H9 (cell line): Measurements from ENCODE around the gene GALNT10. TPM values are rescaled to one million over a fixed set of nuclear protein-coding genes. Genes with fewer than 3 reads are reported as not detected.

Experiments used
- DNase-seq: peaks from one replicate; pipeline ENCODE4 v3.0.0-alpha.2; 2017
- H2AFZ ChIP-seq: one replicate; pipeline ENCODE4 v1.6.1; 2013; ENCODE audit warnings: mild to moderate bottlenecking, low read length, control low read depth, moderate library complexity
- H2AK5ac ChIP-seq: 2 replicates; pipeline ENCODE4 v1.6.1; 2013; ENCODE audit warnings: low read length, control low read depth, mixed read lengths; ENCODE audit not compliant: insufficient read length
- H2BK120ac ChIP-seq: one replicate; pipeline ENCODE4 v1.6.1; 2013; ENCODE audit warnings: low read depth, mild to moderate bottlenecking, low read length, control low read depth, inconsistent platforms; ENCODE audit not compliant: poor library complexity, severe bottlenecking
- H2BK12ac ChIP-seq: 2 replicates; pipeline ENCODE4 v1.6.1; 2013; ENCODE audit warnings: low read length, control low read depth, mixed read lengths, low read depth; ENCODE audit not compliant: insufficient read length
- H2BK15ac ChIP-seq: 2 replicates; pipeline ENCODE4 v1.6.1; 2013; ENCODE audit warnings: low read depth, low read length, control low read depth
- H2BK20ac ChIP-seq: one replicate; pipeline ENCODE4 v1.6.1; 2013; ENCODE audit warnings: low read depth, mild to moderate bottlenecking, low read length, control low read depth, inconsistent platforms; ENCODE audit not compliant: poor library complexity, severe bottlenecking
- H2BK5ac ChIP-seq: 2 replicates; pipeline ENCODE4 v1.6.1; 2013; ENCODE audit warnings: low read length, control low read depth, mixed read lengths; ENCODE audit not compliant: insufficient read length
- H3K14ac ChIP-seq: 2 replicates; pipeline ENCODE4 v1.6.1; 2013; ENCODE audit warnings: low read length, control low read depth; ENCODE audit not compliant: insufficient read depth
- H3K18ac ChIP-seq: 2 replicates; pipeline ENCODE4 v1.6.1; 2013; ENCODE audit warnings: low read depth, mild to moderate bottlenecking, mixed read lengths, low read length, control low read depth; ENCODE audit not compliant: insufficient read length
- H3K23ac ChIP-seq: 2 replicates; pipeline ENCODE4 v1.6.1; 2013; ENCODE audit warnings: low read length, control low read depth, mixed read lengths, low read depth; ENCODE audit not compliant: insufficient read length
- H3K23me2 ChIP-seq: 2 replicates; pipeline ENCODE4 v1.6.1; 2013; ENCODE audit warnings: low read depth, mild to moderate bottlenecking, mixed read lengths, low read length, control low read depth; ENCODE audit not compliant: insufficient read length, poor library complexity, severe bottlenecking
- H3K27ac ChIP-seq: 2 replicates; pipeline ENCODE4 v1.5.1; 2013; ENCODE audit warnings: low read length, control low read depth, mixed read lengths, low read depth; ENCODE audit not compliant: insufficient read length
- H3K27me3 ChIP-seq: 2 replicates; pipeline ENCODE4 v1.6.1; 2013; ENCODE audit warnings: low read length, control low read depth, inconsistent platforms; ENCODE audit not compliant: insufficient read depth
- H3K4ac ChIP-seq: 2 replicates; pipeline ENCODE4 v1.6.1; 2013; ENCODE audit warnings: low read depth, mild to moderate bottlenecking, control low read depth, inconsistent platforms, low read length, moderate library complexity
- H3K4me1 ChIP-seq: 2 replicates; pipeline ENCODE4 v1.6.1; 2013; ENCODE audit warnings: low read length, control low read depth, inconsistent platforms; ENCODE audit not compliant: insufficient read depth
- H3K4me2 ChIP-seq: 2 replicates; pipeline ENCODE4 v1.6.1; 2013; ENCODE audit warnings: low read length, control low read depth, mixed read lengths; ENCODE audit not compliant: insufficient read length, insufficient read depth
- H3K56ac ChIP-seq: 2 replicates; pipeline ENCODE4 v1.6.1; 2013; ENCODE audit warnings: low read depth, mild to moderate bottlenecking, mixed read lengths, low read length, control low read depth; ENCODE audit not compliant: insufficient read length
- H3K79me1 ChIP-seq: 2 replicates; pipeline ENCODE4 v1.6.1; 2013; ENCODE audit warnings: low read depth, mild to moderate bottlenecking, moderate library complexity, low read length, control low read depth, inconsistent platforms; ENCODE audit not compliant: insufficient read depth, poor library complexity, severe bottlenecking
- H3K79me2 ChIP-seq: 2 replicates; pipeline ENCODE4 v1.6.1; 2013; ENCODE audit warnings: low read length, control low read depth, inconsistent platforms; ENCODE audit not compliant: insufficient read depth
- H3K9ac ChIP-seq: 2 replicates; pipeline ENCODE4 v1.6.1; 2013; ENCODE audit warnings: low read length, control low read depth, mixed read lengths; ENCODE audit not compliant: insufficient read length; ENCODE audit errors: extremely low read depth
- H3K9me3 ChIP-seq: one replicate; pipeline ENCODE4 v1.6.1; 2013; ENCODE audit warnings: low read depth, low read length, inconsistent platforms; ENCODE audit not compliant: control insufficient read depth
- H3T11ph ChIP-seq: one replicate; pipeline ENCODE4 v1.6.1; 2013; ENCODE audit warnings: mild to moderate bottlenecking, low read length, control low read depth, inconsistent platforms
- H4K20me1 ChIP-seq: one replicate; pipeline ENCODE4 v1.6.1; 2013; ENCODE audit not compliant: control insufficient read depth, insufficient read length, insufficient read depth
- H4K5ac ChIP-seq: 2 replicates; pipeline ENCODE4 v1.6.1; 2013; ENCODE audit warnings: low read depth, mild to moderate bottlenecking, mixed read lengths, low read length, control low read depth; ENCODE audit not compliant: insufficient read length
- H4K8ac ChIP-seq: replicated peaks from 2 replicates; pipeline ENCODE4 v1.6.1; 2013; ENCODE audit warnings: low read length, control low read depth, mixed read lengths, low read depth; ENCODE audit not compliant: insufficient read length
- H4K91ac ChIP-seq: 2 replicates; pipeline ENCODE4 v1.6.1; 2013; ENCODE audit warnings: low read depth, mild to moderate bottlenecking, moderate library complexity, mixed read lengths, low read length, control low read depth; ENCODE audit not compliant: insufficient read length
- H3K27ac Mint-ChIP-seq, 3 experiments: 2 replicates in 2 of 3; 3 replicates in 1 of 3; pipeline ENCODE4 v1.8.0; 2020 to 2021; ENCODE audit warnings: mixed read lengths in 3 of 3, mild to moderate bottlenecking in 1 of 3, moderate library complexity in 1 of 3
- H3K27me3 Mint-ChIP-seq: 2 replicates; pipeline ENCODE4 v1.8.0; 2021; ENCODE audit warnings: low read depth, mild to moderate bottlenecking, moderate library complexity, mixed read lengths
- H3K36me3 Mint-ChIP-seq, 3 experiments: 2 replicates in 2 of 3; 3 replicates in 1 of 3; pipeline ENCODE4 v1.8.0; 2020 to 2021; ENCODE audit warnings: low read depth in 3 of 3, mixed read lengths in 3 of 3; ENCODE audit not compliant: insufficient read depth in 1 of 3
- H3K4me1 Mint-ChIP-seq, 2 experiments: 2 replicates each; pipeline ENCODE4 v1.8.0; 2020; ENCODE audit warnings: mixed read lengths in 2 of 2
- H3K4me3 Mint-ChIP-seq, 2 experiments: 2 replicates in 1 of 2; 3 replicates in 1 of 2; pipeline ENCODE4 v1.8.0; 2020 to 2021; ENCODE audit warnings: mild to moderate bottlenecking in 2 of 2, mixed read lengths in 2 of 2, moderate library complexity in 1 of 2
- H3K9me3 Mint-ChIP-seq, 2 experiments: 2 replicates in 1 of 2; 3 replicates in 1 of 2; pipeline ENCODE4 v1.8.0; 2020; ENCODE audit warnings: mild to moderate bottlenecking in 2 of 2, mixed read lengths in 2 of 2, moderate library complexity in 1 of 2
- WGBS: extraction: QIAGEN DNeasy Blood & Tissue Kit; methylation state at CpG from one replicate; pipeline ENCODE4 v1.1.7; 2013; ENCODE audit warnings: missing lambda C conversion rate, low lambda C conversion rate, mixed read lengths; ENCODE audit not compliant: insufficient read length; ENCODE audit errors: extremely low coverage; 5-methylcytosine and 5-hydroxymethylcytosine counted together
- total RNA-seq: library from RNA; stranded (reverse); gene quantifications from 2 replicates; pipeline ENCODE4 v1.2.1, GENCODE V29; 2021
- TF ChIP-seq, protein P1 (sequence below): fragments of 200-600 bp; sonication (generic); conservative IDR thresholded peaks from 3 replicates; pipeline ENCODE4 v1.8.0; 2021; ENCODE audit warnings: antibody characterized with exemption, mild to moderate bottlenecking

GALNT10 gene
- total RNA-seq, 1 experiment from 2014 or later, result 15.4 TPM

DNA sequence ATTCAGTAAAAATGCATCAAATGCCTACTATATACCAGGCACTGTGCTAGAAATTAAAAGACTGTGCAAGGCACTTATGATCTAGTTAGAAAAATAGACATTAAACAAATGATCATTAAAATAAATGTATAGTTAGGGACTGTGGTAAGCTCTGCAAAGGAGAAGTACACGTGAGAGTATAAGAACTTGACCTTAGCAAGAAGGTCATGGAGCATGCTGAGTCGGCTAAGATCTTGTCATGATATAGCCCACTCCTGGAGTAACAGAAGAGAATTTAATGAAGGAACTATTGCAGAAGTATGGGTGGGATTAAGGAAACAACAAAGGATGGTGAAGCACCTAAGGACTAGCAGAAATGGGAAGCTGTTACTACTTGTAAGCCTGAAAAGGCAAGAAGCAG, 231.8 kb downstream of the GALNT10 start:
- Histone ChIP-seq H3K18ac (no peak overlapping the region), H3K9me3 (no peaks in the 10 kb centered on the region), H2BK120ac (no peak overlapping the region), H2AFZ (no peak overlapping the region), H2BK5ac (no peak overlapping the region), H3K79me1 (no peaks in the 10 kb centered on the region), H3K4me1 (peaks cover 6% of the 10 kb centered on the region; the same call in 1 of the 2 replicates), H3K56ac (no peak overlapping the region), H4K5ac (no peak overlapping the region), H3K4me2 (no peak overlapping the region), H3K14ac (no peak overlapping the region), H3K27ac (no peak overlapping the region), H3K9ac (no peak overlapping the region), H2BK20ac (no peak overlapping the region), H2AK5ac (no peak overlapping the region), H2BK15ac (no peak overlapping the region), H4K8ac (no peak overlapping the region), H3K79me2 (no peaks in the 10 kb centered on the region), H2BK12ac (no peak overlapping the region), H3K27me3 (no peaks in the 10 kb centered on the region), H3K23me2 (no peaks in the 10 kb centered on the region), H3K23ac (no peak overlapping the region), H3T11ph (no peak overlapping the region), H4K20me1 (no peaks in the 10 kb centered on the region), H3K4ac (no peak overlapping the region), H4K91ac (no peak overlapping the region)
- no CpG with 5 or more reads among the region's 2 CpGs for WGBS
- H3K27ac Mint-ChIP-seq, result no peak overlapping the region
- H3K9me3 Mint-ChIP-seq, result peaks cover 6 to 8% of the 10 kb centered on the region in 2 experiments
- no peak overlapping the region for H3K4me3 Mint-ChIP-seq
- TF ChIP-seq, protein P1, sequence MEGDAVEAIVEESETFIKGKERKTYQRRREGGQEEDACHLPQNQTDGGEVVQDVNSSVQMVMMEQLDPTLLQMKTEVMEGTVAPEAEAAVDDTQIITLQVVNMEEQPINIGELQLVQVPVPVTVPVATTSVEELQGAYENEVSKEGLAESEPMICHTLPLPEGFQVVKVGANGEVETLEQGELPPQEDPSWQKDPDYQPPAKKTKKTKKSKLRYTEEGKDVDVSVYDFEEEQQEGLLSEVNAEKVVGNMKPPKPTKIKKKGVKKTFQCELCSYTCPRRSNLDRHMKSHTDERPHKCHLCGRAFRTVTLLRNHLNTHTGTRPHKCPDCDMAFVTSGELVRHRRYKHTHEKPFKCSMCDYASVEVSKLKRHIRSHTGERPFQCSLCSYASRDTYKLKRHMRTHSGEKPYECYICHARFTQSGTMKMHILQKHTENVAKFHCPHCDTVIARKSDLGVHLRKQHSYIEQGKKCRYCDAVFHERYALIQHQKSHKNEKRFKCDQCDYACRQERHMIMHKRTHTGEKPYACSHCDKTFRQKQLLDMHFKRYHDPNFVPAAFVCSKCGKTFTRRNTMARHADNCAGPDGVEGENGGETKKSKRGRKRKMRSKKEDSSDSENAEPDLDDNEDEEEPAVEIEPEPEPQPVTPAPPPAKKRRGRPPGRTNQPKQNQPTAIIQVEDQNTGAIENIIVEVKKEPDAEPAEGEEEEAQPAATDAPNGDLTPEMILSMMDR, result no peak
- H3K36me3 Mint-ChIP-seq, result peaks cover 0 to 5% (median 2%) of the 10 kb centered on the region in 3 experiments; a peak in 3 of 7 replicates
- DNase-seq, result no peak
- peaks cover 10% of the 10 kb centered on the region in 2 experiments; a peak in 3 of 4 replicates for H3K4me1 Mint-ChIP-seq
- no peaks in the 10 kb centered on the region for H3K27me3 Mint-ChIP-seq
